Measurements from ENCODE around the gene LRMDA. TPM values are rescaled to one million over a fixed set of nuclear protein-coding genes. Genes with fewer than 3 reads are reported as not detected.

LRMDA gene
- total and polyA plus RNA-seq, 2 of the 8 experiments (the other 6 are each of a cell fraction or from before 2014, with no cell fraction given), result 0.86 to 2.8 TPM

- TF ChIP-seq, protein P1, sequence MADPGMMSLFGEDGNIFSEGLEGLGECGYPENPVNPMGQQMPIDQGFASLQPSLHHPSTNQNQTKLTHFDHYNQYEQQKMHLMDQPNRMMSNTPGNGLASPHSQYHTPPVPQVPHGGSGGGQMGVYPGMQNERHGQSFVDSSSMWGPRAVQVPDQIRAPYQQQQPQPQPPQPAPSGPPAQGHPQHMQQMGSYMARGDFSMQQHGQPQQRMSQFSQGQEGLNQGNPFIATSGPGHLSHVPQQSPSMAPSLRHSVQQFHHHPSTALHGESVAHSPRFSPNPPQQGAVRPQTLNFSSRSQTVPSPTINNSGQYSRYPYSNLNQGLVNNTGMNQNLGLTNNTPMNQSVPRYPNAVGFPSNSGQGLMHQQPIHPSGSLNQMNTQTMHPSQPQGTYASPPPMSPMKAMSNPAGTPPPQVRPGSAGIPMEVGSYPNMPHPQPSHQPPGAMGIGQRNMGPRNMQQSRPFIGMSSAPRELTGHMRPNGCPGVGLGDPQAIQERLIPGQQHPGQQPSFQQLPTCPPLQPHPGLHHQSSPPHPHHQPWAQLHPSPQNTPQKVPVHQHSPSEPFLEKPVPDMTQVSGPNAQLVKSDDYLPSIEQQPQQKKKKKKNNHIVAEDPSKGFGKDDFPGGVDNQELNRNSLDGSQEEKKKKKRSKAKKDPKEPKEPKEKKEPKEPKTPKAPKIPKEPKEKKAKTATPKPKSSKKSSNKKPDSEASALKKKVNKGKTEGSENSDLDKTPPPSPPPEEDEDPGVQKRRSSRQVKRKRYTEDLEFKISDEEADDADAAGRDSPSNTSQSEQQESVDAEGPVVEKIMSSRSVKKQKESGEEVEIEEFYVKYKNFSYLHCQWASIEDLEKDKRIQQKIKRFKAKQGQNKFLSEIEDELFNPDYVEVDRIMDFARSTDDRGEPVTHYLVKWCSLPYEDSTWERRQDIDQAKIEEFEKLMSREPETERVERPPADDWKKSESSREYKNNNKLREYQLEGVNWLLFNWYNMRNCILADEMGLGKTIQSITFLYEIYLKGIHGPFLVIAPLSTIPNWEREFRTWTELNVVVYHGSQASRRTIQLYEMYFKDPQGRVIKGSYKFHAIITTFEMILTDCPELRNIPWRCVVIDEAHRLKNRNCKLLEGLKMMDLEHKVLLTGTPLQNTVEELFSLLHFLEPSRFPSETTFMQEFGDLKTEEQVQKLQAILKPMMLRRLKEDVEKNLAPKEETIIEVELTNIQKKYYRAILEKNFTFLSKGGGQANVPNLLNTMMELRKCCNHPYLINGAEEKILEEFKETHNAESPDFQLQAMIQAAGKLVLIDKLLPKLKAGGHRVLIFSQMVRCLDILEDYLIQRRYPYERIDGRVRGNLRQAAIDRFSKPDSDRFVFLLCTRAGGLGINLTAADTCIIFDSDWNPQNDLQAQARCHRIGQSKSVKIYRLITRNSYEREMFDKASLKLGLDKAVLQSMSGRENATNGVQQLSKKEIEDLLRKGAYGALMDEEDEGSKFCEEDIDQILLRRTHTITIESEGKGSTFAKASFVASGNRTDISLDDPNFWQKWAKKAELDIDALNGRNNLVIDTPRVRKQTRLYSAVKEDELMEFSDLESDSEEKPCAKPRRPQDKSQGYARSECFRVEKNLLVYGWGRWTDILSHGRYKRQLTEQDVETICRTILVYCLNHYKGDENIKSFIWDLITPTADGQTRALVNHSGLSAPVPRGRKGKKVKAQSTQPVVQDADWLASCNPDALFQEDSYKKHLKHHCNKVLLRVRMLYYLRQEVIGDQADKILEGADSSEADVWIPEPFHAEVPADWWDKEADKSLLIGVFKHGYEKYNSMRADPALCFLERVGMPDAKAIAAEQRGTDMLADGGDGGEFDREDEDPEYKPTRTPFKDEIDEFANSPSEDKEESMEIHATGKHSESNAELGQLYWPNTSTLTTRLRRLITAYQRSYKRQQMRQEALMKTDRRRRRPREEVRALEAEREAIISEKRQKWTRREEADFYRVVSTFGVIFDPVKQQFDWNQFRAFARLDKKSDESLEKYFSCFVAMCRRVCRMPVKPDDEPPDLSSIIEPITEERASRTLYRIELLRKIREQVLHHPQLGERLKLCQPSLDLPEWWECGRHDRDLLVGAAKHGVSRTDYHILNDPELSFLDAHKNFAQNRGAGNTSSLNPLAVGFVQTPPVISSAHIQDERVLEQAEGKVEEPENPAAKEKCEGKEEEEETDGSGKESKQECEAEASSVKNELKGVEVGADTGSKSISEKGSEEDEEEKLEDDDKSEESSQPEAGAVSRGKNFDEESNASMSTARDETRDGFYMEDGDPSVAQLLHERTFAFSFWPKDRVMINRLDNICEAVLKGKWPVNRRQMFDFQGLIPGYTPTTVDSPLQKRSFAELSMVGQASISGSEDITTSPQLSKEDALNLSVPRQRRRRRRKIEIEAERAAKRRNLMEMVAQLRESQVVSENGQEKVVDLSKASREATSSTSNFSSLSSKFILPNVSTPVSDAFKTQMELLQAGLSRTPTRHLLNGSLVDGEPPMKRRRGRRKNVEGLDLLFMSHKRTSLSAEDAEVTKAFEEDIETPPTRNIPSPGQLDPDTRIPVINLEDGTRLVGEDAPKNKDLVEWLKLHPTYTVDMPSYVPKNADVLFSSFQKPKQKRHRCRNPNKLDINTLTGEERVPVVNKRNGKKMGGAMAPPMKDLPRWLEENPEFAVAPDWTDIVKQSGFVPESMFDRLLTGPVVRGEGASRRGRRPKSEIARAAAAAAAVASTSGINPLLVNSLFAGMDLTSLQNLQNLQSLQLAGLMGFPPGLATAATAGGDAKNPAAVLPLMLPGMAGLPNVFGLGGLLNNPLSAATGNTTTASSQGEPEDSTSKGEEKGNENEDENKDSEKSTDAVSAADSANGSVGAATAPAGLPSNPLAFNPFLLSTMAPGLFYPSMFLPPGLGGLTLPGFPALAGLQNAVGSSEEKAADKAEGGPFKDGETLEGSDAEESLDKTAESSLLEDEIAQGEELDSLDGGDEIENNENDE (IDR thresholded peaks at IDR 0.05; ENCODE audit: insufficient replicate concordance, low read length), result peak; percentile 23
These were observed 44.2 kb downstream of the LRMDA start (continued) for GRCh38 chr10:75475460-75476182.
